8988T (cell line): Measurements from ENCODE around the gene TGFBR3.
"Not testable (repeated sequence)": the region's sequence is repeated elsewhere in the genome, so short reads cannot be mapped to it uniquely, and the experiment has no call there.

Source experiments
- DNase-seq: peaks from one replicate; pipeline ENCODE4 v3.0.0; 2011

The TGFBR3 gene

DNA sequence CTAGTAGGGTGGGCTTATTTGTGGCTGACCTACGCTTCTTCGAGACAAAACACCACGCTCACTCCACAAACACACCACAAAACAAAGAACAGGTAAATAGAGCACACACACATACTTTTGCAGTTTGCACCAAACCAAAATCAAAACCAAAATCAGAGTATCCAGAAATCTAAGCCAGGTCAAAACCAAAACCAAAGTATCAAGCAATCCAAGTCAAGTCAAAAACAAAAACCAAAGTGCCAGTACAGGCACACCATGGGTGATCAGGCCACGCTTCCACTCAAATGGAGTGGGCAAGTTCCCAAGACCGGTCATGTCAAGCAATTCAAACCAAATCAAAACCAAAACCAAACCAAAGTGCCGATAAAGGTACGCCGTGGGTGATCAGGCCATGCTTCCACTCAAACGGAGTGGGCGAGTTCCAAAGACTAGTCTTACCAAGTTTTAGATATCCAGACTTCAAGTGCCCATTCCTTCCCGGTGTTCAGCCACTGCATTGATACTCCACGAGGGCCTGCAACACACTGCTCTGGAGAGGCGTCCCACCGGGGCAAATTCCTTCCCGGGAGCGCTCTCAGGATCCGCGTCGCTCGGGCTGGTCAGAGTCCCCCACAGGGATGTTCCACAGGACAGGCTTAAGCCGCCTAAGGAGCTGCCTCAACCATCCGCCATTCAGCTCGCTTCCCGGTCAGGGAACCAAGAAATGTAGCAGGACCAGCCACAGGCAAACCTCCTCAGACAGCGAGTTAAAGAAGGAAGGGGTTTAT is 216.2 kb downstream of the TGFBR3 start:
- no peak for DNase-seq

DNA sequence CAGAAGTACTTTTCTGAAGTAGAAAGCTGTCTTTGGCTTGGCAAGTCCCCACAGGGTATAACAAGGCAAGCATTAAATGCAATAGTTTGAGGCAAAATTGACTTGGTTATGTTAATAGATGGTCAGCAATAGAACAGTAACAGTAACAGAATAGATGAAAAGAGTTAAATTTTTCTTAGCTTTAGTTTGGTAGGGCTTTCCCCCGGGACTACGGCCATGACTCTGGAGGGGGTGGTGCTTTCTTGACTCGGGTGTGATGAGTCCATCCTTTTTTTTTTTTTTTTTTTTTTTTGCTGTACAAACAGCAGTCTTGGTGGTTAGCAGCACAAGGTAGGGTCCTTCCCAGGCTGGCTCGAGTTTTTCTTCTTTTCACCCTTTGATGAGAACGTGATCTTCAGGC is 219.3 kb downstream of the TGFBR3 start:
- DNase-seq, result not testable (repeated sequence)

DNA sequence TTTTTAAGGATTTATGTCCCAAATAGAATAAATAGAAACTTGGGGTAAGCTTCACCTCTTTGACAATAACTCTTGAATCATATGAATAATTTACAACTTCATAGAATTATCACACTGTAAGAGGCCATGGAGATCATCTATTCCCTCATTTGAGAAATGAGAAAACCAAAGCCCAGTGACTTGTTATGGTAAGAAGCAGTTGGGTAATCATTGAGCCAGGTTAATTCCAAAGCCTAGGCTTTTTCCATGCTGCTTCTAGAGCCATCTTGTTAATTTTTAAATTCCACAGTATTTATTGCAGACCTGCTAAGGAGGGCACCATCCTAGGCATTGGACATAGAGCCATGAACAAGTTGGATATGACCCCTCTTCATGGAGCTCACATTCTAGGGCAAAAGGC is 224.8 kb downstream of the TGFBR3 start:
- no peak for DNase-seq

DNA sequence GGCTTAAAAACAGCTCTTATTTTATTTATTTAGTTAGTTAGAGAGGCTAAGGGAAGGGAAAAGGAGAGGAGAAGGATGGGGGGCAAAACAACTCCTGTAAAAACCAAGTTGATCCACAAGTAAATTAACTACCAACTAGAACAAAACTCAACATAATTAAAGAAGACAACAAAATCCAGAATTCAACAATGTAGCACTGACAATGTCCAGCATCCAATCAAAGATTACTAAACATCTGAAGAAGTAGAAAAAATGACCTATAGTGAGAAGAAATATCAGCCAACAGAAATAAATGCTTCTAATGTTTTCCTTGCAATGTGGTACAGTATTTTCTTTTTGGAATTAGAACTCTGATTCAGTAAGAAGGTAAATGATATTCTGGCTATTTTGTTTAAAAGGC is 225.2 kb downstream of the TGFBR3 start:
- no peak for DNase-seq

DNA sequence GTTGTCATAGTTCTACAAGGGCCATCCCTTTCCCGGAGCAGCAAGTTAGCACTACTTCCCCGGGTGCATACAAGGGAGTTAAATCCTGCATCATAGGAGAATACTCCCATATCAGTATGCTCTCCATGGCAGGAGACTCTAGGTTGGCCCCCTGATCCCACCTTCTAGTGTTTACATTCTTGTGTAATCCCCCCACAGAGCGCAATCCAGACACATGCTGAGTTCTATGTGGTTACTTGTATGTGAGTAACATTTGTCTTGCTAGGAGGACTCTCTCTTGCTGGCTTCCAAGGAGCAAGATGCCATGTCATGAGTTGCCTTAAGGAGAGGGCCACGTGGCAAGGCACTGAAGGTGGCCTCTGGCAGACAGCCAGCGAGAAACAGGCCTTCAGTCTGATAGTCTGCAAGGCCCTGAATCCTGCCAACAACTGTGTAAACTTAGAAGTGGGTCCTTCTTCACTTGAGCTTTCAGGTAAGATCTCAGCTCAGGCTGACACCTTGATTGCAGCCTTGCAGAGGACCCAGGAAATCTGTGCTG is 230.0 kb downstream of the TGFBR3 start:
- no peak for DNase-seq

DNA sequence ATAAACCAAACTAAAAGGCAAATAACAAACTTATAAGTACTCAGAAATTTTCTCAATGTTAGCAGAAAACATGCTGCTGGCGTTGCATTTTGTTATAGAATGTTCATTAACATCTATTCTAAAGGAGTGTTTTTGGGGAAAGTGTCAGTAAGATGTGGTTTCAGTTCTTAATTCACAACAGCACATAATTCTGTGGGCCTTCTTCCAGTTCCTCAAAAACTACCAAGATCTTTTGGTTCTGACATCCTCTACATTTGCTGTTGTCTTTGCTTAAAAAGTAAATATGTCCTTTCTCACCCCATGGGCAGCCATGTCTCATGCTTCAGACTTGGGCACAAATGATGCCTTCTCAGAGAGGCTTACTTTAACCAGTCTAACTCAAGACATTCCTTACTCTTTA is 232.8 kb downstream of the TGFBR3 start:
- DNase-seq, result no peak

DNA sequence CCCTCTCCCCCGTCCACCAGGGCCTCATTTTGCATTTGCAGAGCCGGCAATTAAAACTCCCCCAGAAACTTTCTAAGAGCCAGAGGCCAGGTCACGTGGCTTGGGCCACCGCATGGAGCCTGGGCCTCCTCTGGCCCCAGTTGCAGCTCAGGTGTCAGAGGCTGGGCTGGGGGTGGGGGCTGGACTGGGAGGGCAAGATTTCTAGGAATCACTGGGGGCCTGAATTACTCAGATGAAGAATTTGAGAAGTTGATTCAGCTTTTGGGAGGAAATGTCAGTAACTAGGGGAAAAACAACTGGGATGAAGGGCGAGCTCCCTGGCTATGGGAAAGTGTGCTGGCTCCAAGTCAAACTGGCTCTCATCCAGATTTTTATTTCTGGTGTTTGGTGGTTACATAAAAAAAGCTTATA is 234.3 kb downstream of the TGFBR3 start:
- no peak for DNase-seq

DNA sequence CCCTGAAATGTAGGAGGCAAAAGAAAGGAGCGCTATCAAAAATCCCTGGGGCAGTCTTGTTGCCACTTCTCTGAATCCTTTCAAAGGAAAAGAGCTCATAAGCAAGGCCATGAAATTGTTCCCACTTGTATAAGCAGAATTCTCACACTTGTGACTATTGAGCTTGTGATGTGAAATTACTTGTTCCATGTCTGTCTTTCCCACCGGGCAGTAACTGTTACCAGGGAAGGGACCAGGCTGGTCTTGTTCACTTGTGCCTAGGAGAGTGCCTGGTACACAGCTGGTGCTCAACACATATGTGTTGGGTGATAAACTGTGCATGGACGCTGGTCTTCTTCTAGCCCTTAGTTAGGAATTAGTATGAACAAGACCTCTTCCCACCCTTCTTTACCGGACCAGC is 234.7 kb downstream of the TGFBR3 start:
- no peak for DNase-seq

DNA sequence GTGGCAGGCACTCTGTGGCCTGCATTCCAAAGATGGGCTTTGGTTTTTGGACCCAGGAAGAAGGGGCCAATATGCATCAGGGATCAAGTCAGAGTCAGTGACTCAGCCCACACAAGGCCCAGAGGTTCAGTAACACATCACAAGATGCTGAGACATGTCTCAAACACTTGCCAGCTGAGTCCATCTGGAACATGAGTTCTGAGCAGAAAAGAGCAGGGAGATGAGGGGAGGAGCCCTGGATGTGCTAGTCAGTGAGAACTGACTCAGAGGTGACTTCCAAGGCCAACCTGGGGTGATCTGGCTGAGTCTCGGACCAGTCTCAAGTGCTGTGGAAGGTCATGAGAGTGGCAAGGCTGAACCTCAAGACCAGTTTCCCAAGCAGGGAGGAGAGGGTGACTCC is 235.2 kb downstream of the TGFBR3 start:
- peak; percentile 23 for DNase-seq

DNA sequence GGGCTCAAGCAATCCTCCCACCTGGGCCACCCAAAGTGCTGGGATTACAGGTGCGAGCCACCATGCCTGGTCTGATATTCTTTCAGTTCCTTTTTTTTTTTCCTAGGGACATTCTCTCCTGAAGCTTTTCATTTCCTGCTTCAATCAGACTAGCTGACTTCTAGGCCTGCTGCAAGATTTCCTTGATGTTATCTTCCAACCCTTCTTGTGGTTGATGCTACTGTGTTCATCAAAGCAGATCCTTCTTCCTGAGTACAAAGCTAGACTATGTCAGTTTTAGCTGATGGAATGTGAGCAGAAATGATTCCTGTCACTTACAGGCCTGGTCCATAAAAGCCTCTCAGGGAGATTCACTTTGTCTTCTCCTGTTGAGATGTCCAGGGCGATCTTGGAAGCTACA is 238.9 kb downstream of the TGFBR3 start:
- no peak for DNase-seq

DNA sequence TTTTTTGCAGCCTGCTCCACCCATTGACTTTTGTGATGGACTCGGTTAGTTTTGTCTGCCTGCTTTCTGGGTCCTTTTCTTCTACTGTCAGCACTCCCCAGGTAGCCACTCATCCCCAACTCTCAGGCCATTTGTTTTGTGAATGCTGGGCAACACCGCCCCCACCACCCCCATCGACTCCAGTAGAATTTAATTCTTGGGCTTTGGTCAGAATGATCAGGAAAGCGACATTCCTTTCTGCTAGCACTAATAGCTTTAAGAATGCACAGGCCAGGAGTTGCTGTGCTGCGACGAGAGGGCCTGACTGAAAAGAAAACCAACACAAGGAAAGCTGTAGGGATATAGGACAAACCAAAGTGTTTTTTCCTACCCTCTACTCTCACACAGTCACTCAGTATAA is 240.9 kb downstream of the TGFBR3 start:
- no peak for DNase-seq

DNA sequence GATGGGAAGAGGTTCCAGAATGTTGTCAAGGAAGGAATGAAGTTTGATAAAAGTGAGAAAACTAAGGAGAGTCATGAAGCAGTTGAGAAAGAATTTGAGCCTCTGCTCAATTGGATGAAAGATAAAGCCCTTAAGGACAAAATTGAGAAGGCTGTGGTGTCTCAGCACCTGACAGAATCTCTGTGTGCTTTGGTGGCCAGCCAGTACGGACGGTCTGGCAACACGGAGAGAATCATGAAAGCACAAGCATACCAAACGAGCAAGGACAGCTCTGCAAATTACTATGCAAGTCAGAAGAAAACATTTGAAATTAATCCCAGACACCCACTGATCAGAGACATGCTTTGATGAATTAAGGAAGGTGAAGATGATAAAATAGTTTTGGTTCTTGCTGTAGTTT is 242.5 kb downstream of the TGFBR3 start:
- no peak for DNase-seq

DNA sequence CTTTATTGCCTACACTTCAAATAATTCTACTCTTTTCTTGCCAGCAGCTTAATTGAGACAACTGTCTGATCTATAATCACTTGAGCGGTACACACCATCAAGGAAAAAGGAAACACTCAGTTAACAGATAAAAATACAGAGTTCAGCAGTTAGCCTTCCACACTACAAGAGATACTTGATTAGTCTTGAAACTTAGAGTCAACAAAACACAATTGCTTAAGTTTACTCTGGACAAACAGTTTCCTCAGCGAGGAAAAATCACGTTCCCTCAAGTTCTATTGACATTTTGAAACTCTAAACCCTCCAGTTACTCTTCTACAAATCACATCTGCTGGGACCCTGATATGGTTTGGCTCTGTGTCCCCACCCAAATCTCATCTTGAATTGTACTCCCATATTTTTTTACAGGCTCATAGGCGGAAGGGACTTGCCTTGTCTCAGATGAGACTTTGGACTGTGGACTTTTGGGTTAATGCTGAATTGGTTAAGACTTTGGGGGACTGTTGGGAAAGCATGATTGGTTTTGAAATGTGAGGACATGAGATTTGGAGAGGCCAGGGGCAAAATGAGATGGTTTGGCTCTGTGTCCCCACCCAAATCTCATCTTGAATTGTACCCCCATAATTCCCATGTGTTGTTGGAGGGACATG is 244.9 kb downstream of the TGFBR3 start:
- DNase-seq, result no peak

DNA sequence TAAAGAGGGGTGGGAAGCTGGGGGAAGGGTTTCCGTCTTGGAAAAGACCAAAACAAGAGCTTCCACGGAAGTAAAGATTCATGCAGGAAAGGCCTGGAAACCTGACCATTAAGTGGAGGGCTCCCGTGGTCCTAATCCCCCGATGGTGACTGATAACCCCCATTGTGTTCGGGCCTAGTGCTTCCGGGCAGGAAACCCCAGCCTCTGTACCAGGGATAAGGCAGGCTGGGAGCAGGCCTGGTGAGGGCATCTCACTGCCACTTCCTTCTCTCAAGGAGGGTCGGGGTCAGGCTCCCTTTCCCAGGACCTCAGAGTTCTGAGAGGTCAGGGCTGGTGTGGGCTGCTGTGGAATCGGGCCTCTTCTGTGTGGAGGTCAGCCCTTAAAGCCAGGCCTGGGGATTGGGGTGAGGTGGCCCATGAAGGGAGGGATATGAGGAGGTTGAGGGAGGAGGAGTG is 248.4 kb downstream of the TGFBR3 start:
- no peak for DNase-seq

DNA sequence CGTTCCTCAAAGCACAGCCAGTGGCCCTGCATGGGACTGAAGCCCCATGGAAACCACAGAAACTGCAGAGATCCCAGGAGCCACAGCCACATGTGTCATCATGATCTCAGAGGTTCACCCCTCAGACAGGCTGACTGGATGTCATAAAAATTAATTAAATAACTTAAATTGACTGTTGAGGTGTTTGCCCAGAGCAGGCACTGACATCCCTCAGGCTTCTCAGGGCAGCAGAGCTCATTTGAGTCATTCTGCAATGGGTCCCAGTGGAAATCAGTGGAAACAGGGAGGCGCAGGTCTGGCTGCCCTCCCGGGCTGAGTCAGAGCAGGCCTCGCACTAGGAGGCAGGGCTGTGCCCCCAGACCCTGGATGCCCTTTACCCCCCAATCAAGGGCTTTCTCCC is 250.2 kb downstream of the TGFBR3 start:
- DNase-seq, result no peak

DNA sequence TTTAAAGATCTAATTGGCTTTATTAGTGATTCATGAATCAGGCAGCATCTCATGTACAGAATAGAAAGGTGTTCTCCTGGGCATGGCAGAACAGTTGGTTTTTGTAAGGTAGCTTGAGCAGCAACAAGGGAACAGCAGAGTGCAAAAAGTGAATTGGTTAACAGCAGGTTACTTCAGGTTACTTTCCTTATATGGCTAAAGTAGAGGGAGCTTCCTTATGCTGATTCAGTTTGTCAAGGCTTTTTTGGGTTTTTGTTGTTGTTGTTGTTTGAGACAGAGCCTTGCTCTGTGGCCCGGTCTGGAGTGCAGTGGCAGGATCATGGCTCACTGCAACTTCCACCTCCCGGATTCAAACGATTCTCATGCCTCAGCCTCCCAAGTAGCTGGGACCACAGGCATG is 252.5 kb downstream of the TGFBR3 start:
- no peak for DNase-seq

DNA sequence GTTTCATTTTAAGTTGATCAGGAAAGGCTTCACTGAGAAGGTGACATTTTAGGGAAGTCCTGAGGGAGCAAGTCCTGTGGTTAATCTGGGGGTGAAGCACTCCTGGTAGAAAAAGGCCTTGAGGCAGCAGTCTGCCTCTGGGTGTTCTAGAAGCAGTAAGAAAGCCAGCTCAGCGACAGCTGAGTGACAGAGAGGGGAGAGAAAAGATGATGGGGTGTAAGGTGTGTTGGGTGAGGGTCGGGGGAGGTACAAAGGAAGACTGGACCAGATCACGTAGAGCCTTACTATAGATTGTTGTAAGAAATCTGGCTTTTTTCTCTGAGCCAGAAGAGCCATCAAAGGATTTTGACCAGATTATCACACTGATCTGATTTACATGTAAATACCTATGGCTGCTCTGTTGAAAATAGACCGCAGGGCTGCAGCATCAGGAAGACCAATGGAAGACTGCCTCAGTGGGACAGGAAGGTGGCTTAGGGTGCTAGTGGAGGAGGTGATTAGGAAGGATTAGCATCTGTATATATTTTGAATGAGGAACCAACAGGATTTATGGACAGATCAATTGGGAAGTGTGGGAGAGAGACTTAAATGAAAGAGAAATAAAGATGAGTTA is 254.1 kb downstream of the TGFBR3 start:
- DNase-seq, result no peak

DNA sequence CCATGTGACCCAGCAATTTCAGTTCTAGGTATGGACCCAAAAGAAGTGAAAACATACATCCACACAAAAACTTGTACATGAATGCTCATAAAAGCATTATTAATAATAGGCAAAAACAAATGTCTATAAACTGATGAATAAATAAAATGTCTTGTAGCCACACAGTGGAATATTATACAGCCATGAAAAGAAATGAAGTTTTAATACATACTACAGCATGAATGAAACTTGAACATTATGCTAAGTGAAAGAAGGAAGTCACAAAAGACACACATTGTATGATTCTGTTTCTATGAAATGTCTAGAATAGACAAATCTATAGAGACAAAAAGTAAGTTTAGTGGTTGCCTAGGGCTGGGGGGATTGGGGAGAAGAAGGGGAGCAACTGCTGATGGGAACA is 255.1 kb downstream of the TGFBR3 start:
- no peak for DNase-seq
